ENCODE results near the gene PRRX1.

PRRX1 gene

DNA sequence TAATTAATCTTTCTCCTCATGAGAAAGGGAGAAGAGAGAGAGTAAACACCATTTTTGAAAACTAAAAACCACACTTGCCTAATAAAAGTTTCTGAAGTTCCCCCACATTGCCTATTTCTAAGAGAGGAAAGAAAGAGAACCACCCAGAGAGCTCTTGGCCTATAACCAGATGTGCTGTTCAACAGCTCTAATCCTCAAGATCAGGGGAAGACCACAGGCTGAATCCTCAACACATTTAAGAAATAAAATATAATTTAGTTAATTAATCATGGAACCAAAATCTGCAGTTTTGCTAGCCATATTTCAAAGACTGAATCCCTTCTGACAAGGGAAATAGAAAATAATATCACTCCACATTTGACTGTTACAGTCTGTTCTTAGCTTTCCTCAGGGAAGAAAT, 11.9 kb downstream of the PRRX1 start:
- TF ChIP-seq, protein P1, sequence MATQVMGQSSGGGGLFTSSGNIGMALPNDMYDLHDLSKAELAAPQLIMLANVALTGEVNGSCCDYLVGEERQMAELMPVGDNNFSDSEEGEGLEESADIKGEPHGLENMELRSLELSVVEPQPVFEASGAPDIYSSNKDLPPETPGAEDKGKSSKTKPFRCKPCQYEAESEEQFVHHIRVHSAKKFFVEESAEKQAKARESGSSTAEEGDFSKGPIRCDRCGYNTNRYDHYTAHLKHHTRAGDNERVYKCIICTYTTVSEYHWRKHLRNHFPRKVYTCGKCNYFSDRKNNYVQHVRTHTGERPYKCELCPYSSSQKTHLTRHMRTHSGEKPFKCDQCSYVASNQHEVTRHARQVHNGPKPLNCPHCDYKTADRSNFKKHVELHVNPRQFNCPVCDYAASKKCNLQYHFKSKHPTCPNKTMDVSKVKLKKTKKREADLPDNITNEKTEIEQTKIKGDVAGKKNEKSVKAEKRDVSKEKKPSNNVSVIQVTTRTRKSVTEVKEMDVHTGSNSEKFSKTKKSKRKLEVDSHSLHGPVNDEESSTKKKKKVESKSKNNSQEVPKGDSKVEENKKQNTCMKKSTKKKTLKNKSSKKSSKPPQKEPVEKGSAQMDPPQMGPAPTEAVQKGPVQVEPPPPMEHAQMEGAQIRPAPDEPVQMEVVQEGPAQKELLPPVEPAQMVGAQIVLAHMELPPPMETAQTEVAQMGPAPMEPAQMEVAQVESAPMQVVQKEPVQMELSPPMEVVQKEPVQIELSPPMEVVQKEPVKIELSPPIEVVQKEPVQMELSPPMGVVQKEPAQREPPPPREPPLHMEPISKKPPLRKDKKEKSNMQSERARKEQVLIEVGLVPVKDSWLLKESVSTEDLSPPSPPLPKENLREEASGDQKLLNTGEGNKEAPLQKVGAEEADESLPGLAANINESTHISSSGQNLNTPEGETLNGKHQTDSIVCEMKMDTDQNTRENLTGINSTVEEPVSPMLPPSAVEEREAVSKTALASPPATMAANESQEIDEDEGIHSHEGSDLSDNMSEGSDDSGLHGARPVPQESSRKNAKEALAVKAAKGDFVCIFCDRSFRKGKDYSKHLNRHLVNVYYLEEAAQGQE (IDR thresholded peaks at IDR 0.05; ENCODE audit: low read depth), result no peak
- TF ChIP-seq, protein P2, sequence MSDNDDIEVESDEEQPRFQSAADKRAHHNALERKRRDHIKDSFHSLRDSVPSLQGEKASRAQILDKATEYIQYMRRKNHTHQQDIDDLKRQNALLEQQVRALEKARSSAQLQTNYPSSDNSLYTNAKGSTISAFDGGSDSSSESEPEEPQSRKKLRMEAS (IDR thresholded peaks at IDR 0.05), result no peak
- TF ChIP-seq FOXM1 (IDR thresholded peaks at IDR 0.05; ENCODE audit: borderline replicate concordance, low read depth) (no peak), CEBPB (IDR thresholded peaks at IDR 0.05) (no peak), TEAD4 (IDR thresholded peaks at IDR 0.05) (no peak), TCF12 (IDR thresholded peaks at IDR 0.05; ENCODE audit: low read depth) (no peak), NFIC (IDR thresholded peaks at IDR 0.05) (no peak), TAF1 (IDR thresholded peaks at IDR 0.05; ENCODE audit: low read depth) (no peak), RAD21 (IDR thresholded peaks at IDR 0.05; ENCODE audit: low read depth) (no peak), EGR1 (IDR thresholded peaks at IDR 0.05) (no peak), EP300 (IDR thresholded peaks at IDR 0.05; ENCODE audit: borderline replicate concordance) (no peak), ZBTB7A (IDR thresholded peaks at IDR 0.05; ENCODE audit: low read depth) (no peak), CREB1 (IDR thresholded peaks at IDR 0.05; ENCODE audit: low read depth) (no peak), YY1 (IDR thresholded peaks at IDR 0.05; ENCODE audit: low read depth) (no peak)
- TF ChIP-seq, protein P3, sequence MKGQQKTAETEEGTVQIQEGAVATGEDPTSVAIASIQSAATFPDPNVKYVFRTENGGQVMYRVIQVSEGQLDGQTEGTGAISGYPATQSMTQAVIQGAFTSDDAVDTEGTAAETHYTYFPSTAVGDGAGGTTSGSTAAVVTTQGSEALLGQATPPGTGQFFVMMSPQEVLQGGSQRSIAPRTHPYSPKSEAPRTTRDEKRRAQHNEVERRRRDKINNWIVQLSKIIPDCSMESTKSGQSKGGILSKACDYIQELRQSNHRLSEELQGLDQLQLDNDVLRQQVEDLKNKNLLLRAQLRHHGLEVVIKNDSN (IDR thresholded peaks at IDR 0.05), result no peak

DNA sequence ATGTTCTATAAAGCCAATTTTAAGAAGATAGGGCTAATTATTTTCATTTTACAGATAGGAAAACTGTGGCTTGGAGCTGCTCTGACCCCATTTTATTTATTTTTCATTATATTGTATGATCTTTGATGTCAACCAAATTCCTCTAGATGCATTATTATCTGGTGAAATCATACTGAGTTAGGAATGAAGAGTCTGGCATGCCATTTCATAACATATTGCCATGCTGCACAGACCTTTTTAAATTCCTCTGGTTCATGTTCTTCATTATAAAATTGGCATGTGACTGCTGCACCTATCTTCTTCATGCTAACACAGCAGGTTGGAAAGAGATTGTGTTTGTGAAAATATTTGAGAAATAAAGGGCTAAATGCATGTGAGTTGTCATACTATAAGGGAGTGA, 12.7 kb downstream of the PRRX1 start:
- TF ChIP-seq, protein P1 (IDR thresholded peaks at IDR 0.05; ENCODE audit: low read depth), result no peak
- TF ChIP-seq YY1 (IDR thresholded peaks at IDR 0.05; ENCODE audit: low read depth) (no peak), TEAD4 (IDR thresholded peaks at IDR 0.05) (no peak), ZBTB7A (IDR thresholded peaks at IDR 0.05; ENCODE audit: low read depth) (no peak), TAF1 (IDR thresholded peaks at IDR 0.05; ENCODE audit: low read depth) (no peak), RAD21 (IDR thresholded peaks at IDR 0.05; ENCODE audit: low read depth) (no peak), CREB1 (IDR thresholded peaks at IDR 0.05; ENCODE audit: low read depth) (no peak), NFIC (IDR thresholded peaks at IDR 0.05) (no peak)
- TF ChIP-seq, protein P2 (IDR thresholded peaks at IDR 0.05), result no peak
- TF ChIP-seq, protein P3 (IDR thresholded peaks at IDR 0.05), result no peak

DNA sequence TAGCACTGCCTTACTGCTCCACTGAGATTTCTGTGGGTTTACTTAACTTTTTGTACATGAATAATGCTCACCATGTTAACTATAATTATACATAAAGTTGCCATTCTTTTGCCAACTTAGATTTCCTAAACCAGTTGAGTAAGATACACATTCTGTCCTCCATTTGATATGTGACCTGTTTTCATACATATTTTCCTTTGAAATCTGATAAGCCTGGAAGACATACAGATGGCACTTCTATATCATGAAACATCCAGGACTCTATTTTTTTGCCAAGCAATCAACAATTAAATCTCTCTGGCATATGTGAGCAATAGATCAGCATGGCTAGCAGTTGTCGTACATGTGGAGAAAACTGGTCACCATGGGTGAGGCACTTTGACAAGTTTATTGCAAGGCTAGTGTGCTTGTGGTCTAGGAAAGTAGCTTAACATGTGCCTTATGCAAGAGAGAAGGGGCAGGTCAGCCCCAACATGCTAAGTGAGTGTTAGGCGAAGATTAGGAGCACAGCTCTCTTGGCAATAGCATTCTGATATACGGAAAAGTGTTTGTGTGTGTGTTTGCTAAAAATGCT, 14.2 kb downstream of the PRRX1 start:
- TF ChIP-seq, protein P3 (IDR thresholded peaks at IDR 0.05), result no peak
- TF ChIP-seq CEBPB (IDR thresholded peaks at IDR 0.05) (no peak), FOXM1 (IDR thresholded peaks at IDR 0.05; ENCODE audit: borderline replicate concordance, low read depth) (no peak), NFIC (IDR thresholded peaks at IDR 0.05) (no peak), YY1 (IDR thresholded peaks at IDR 0.05; ENCODE audit: low read depth) (no peak), RAD21 (IDR thresholded peaks at IDR 0.05; ENCODE audit: low read depth) (no peak), CREB1 (IDR thresholded peaks at IDR 0.05; ENCODE audit: low read depth) (no peak), EP300 (IDR thresholded peaks at IDR 0.05; ENCODE audit: borderline replicate concordance) (no peak), TAF1 (IDR thresholded peaks at IDR 0.05; ENCODE audit: low read depth) (no peak), EGR1 (IDR thresholded peaks at IDR 0.05) (no peak), TCF12 (IDR thresholded peaks at IDR 0.05; ENCODE audit: low read depth) (no peak), ZBTB7A (IDR thresholded peaks at IDR 0.05; ENCODE audit: low read depth) (no peak), TEAD4 (IDR thresholded peaks at IDR 0.05) (no peak)
- TF ChIP-seq, protein P1 (IDR thresholded peaks at IDR 0.05; ENCODE audit: low read depth), result no peak
- TF ChIP-seq, protein P2 (IDR thresholded peaks at IDR 0.05), result no peak
